Mesothelial cell of epicardium (in vitro differentiated cells): ENCODE measurements around the gene BPIFB2. TPM values are rescaled to one million over a fixed set of nuclear protein-coding genes. Genes with fewer than 3 reads are reported as not detected.

Experiments
- DNase-seq, 2 experiments: peaks; one replicate each; pipeline ENCODE4 v3.0.0; 2021; ENCODE audit warnings: low spot score in 2 of 2; ENCODE audit not compliant: unreplicated experiment in 2 of 2
- H3K27ac Mint-ChIP-seq: 2 replicates; pipeline ENCODE4 v1.8.0; 2021; ENCODE audit warnings: mixed read lengths
- H3K27me3 Mint-ChIP-seq: 2 replicates; pipeline ENCODE4 v1.8.0; 2021; ENCODE audit warnings: low read depth, mixed read lengths
- H3K36me3 Mint-ChIP-seq: 2 replicates; pipeline ENCODE4 v1.8.0; 2021; ENCODE audit warnings: mixed read lengths
- H3K4me1 Mint-ChIP-seq: 2 replicates; pipeline ENCODE4 v1.8.0; 2021; ENCODE audit warnings: mixed read lengths
- H3K4me3 Mint-ChIP-seq: 2 replicates; pipeline ENCODE4 v1.8.0; 2021; ENCODE audit warnings: mild to moderate bottlenecking, moderate library complexity, mixed read lengths
- H3K9me3 Mint-ChIP-seq: 2 replicates; pipeline ENCODE4 v1.8.0; 2021; ENCODE audit warnings: mixed read lengths
- total RNA-seq: library from RNA; stranded (reverse); gene quantifications from 3 replicates; pipeline ENCODE4 v1.2.1, GENCODE V29; 2021
- TF ChIP-seq, protein P1 (sequence below): fragments of 200-600 bp; sonication (generic); IDR thresholded peaks from one replicate; pipeline ENCODE4 v1.5.0; 2021; ENCODE audit warnings: antibody characterized with exemption; ENCODE audit not compliant: unreplicated experiment

BPIFB2 gene
- total RNA-seq, 1 donor from 2014 or later, result not detected

DNA sequence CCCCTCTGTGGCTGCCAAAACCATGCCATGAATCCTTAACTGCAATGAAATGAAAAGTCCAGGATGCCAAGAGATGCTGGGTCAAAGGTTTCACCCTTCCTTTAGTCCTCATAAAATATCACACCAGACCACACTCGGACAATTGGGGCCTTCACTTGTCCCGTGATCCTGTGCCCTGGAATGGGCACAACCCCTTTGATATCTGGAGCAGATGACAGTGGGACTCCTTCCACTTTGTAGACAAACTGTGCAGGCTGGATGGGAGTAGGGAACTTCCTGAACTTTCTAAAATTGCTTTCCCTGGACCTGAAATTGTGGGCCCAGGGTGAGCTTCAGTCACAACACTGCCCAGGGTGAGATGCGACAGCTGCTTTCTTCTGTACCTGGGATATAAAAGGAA is 14.4 kb downstream of the BPIFB2 start:
- Mint-ChIP-seq H3K4me1 (no peaks in the 10 kb centered on the region), H3K4me3 (no peak overlapping the region)

DNA sequence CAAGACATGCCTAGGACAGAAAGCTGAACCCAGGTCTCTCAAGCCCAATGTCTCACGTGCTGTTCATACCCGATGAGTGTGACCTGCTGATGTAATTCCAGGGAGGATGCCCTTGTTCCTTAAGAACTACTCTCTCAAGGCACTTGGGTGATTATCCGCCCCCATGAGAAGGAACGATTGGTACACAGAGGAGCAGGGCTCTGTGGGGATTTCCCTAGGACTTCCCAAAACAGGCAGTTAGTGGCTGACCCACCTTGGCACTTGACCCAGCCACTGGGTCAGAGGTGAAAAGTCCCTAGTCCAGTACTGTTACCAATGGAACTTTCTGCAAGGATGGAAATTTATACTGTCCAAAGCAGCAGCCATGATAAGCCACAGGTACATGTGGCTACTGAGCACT is 14.8 kb downstream of the BPIFB2 start:
- Mint-ChIP-seq H3K4me1 (no peaks in the 10 kb centered on the region), H3K9me3 (no peaks in the 10 kb centered on the region), H3K36me3 (no peaks in the 10 kb centered on the region), H3K27me3 (peaks cover 16% of the 10 kb centered on the region), H3K4me3 (no peak overlapping the region), H3K27ac (no peak overlapping the region)
- no peak for DNase-seq
- TF ChIP-seq, protein P1, sequence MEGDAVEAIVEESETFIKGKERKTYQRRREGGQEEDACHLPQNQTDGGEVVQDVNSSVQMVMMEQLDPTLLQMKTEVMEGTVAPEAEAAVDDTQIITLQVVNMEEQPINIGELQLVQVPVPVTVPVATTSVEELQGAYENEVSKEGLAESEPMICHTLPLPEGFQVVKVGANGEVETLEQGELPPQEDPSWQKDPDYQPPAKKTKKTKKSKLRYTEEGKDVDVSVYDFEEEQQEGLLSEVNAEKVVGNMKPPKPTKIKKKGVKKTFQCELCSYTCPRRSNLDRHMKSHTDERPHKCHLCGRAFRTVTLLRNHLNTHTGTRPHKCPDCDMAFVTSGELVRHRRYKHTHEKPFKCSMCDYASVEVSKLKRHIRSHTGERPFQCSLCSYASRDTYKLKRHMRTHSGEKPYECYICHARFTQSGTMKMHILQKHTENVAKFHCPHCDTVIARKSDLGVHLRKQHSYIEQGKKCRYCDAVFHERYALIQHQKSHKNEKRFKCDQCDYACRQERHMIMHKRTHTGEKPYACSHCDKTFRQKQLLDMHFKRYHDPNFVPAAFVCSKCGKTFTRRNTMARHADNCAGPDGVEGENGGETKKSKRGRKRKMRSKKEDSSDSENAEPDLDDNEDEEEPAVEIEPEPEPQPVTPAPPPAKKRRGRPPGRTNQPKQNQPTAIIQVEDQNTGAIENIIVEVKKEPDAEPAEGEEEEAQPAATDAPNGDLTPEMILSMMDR, result no peak

More for the DNA sequence above, 14.4 kb downstream of the BPIFB2 start:
- DNase-seq, result no peak
- TF ChIP-seq, protein P1, result no peak
- H3K9me3 Mint-ChIP-seq, result no peaks in the 10 kb centered on the region
- peaks cover 14% of the 10 kb centered on the region for H3K27me3 Mint-ChIP-seq
- no peak overlapping the region for H3K27ac Mint-ChIP-seq
- no peaks in the 10 kb centered on the region for H3K36me3 Mint-ChIP-seq

DNA sequence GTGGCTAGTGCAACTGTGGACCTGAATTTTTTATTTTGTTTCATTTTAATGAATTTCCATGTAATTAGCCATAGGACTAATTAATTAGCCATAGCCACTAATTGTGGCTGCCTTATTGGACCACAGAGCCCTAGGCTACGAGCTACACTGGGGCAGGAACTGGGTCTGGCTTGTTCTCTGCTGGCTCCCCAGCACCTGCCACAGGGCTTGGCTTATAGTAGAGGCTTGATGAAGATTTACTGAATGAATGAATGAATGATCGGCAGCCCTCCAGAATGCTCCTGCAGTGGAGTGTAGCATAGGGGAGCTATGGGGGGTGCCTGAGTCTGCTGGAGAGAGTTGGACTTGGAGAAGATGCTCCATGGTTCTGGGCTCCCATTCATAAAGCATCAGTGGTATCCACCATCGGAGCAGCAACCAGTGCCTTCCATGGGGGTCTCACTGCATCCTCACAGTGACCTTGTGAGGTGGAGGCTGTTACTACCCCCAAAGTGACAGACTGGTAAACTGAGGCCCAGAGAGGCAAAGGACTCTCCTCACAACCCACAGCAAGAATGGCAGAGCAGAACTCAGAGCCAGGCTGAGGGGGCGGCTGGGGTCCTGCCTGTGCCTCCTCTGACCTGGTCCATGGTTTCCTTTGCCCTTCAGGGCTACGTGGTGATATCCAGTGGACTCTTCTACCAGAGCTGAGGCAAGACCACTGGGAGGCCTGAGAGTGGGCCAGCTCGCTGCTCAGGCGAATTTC is 15.4 kb downstream of the BPIFB2 start:
- Mint-ChIP-seq H3K27me3 (peaks cover 10% of the 10 kb centered on the region), H3K4me1 (no peaks in the 10 kb centered on the region), H3K36me3 (no peaks in the 10 kb centered on the region), H3K27ac (no peak overlapping the region), H3K4me3 (no peak overlapping the region), H3K9me3 (no peaks in the 10 kb centered on the region)
- no peak for DNase-seq
- TF ChIP-seq, protein P1, result no peak

DNA sequence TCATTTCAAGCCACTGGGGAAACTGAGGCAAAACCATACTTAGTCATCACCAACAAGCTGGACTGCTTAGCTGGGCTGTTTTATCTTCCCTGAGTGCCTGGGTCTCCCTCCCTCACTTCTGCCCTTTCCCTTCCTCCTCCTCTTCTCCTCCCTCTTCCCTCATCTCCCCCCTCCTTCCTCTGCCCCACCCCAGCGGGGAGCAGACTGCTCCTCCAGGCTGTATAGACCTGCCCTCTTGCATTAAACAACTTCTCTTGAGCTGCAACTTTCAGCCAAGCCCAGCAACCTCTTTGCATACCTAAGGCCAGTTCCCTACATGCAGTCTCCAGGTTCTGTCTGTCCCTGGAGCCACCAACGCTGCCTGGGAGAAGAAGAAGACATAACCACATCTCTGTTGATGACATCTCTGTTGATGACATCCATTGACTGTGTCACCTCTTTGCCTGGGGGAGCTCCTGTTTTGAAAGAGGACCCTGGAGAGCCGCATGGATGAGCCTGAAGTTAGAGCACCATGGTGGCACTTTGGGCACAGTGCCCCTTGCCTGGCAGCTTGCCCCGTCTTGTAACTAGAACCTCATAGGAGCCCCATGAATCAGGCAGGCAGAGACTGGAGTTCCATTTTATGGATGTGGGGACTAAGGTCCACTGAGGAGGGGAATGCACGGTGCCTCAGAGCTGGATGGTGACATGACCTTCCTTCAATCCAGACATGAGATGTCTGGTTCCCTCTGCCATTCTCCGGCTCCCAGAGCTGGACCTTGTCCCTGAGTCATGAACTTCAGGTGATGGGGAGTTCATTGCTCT is 16.1 kb downstream of the BPIFB2 start:
- H3K4me3 Mint-ChIP-seq, result no peak overlapping the region
- no peaks in the 10 kb centered on the region for H3K9me3 Mint-ChIP-seq
- no peak for DNase-seq
- H3K27ac Mint-ChIP-seq, result no peak overlapping the region
- H3K4me1 Mint-ChIP-seq, result no peaks in the 10 kb centered on the region
- H3K27me3 Mint-ChIP-seq, result peaks cover 10% of the 10 kb centered on the region
- TF ChIP-seq, protein P1, result no peak
- no peaks in the 10 kb centered on the region for H3K36me3 Mint-ChIP-seq

DNA sequence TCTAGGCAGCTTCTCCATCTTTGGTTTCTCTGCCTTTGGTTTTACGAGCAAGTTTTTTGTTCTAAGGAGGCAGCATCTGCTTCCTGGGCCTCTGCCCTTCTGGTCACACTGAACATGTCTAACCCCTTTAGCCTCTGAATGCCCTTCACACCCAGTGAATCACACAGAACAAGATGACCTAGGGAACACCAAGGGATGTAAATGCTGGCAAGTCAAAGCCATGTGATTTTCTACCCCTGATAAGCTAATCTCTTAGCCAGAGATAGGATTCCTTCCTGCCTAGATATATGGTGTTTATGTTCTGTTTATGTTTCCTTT is 16.7 kb downstream of the BPIFB2 start:
- Mint-ChIP-seq H3K36me3 (no peaks in the 10 kb centered on the region), H3K27ac (no peak overlapping the region), H3K27me3 (peaks cover 10% of the 10 kb centered on the region), H3K9me3 (no peaks in the 10 kb centered on the region), H3K4me1 (no peaks in the 10 kb centered on the region), H3K4me3 (no peak overlapping the region)
- no peak for DNase-seq
- TF ChIP-seq, protein P1, result no peak
